GM12875 (cell line): ENCODE measurements around the gene YAP1.

Source experiments
- H3K4me3 ChIP-seq: one replicate; pipeline ENCODE4 v1.5.1; 2011; ENCODE audit warnings: low read depth, low read length, control low read depth
- CTCF ChIP-seq: IDR thresholded peaks from 2 replicates; pipeline ENCODE4 v1.5.1; 2011; ENCODE audit warnings: low read depth, mild to moderate bottlenecking, control low read depth, inconsistent platforms, low read length, moderate library complexity, borderline replicate concordance; ENCODE audit not compliant: insufficient read depth

YAP1 gene

GRCh38 chr11:102274628-102275027, 164.4 kb downstream of the YAP1 start:
- TF ChIP-seq CTCF: no peak

GRCh38 chr11:102276362-102276761, 166.1 kb downstream of the YAP1 start:
- no peak for TF ChIP-seq CTCF
- H3K4me3 ChIP-seq: no peak overlapping the region

More at GRCh38 chr11:102274628-102275027, 164.4 kb downstream of the YAP1 start:
- H3K4me3 ChIP-seq: no peak overlapping the region

- no peak for TF ChIP-seq CTCF
- H3K4me3 ChIP-seq: no peak overlapping the region
Measured at GRCh38 chr11:102276783-102277182, 166.5 kb downstream of the YAP1 start.

- no peak overlapping the region for H3K4me3 ChIP-seq
- 0 out of 2 replicates have a peak, but pooled peaks have one; percentile 7 for TF ChIP-seq CTCF
Measured at GRCh38 chr11:102279641-102280170, 169.5 kb downstream of the YAP1 start.

- H3K4me3 ChIP-seq: no peak overlapping the region
- TF ChIP-seq CTCF: no peak
Measured at GRCh38 chr11:102280245-102280833, 170.1 kb downstream of the YAP1 start.
